ENCODE data around the gene BMP8A.

The BMP8A gene

GRCh38 chr1:39573736-39574624 is 82.5 kb downstream of the BMP8A start:
- H3K9me3 ChIP-seq (ENCODE audit: control insufficient read depth, insufficient read depth, low read length): no peaks in the 10 kb centered on the region
- peaks cover 15% of the 10 kb centered on the region; the same call in 1 of the 2 replicates for H3K4me1 ChIP-seq (ENCODE audit: insufficient read depth, low read length)
- peak overlapping the region; percentile 91; the same call in 1 of the 2 replicates for H3K9ac ChIP-seq (ENCODE audit: low read depth, low read length)
- peaks cover 42% of the 10 kb centered on the region for H3K36me3 ChIP-seq (ENCODE audit: insufficient read depth, low read length)

- no peaks in the 10 kb centered on the region for H3K9me3 ChIP-seq (ENCODE audit: control insufficient read depth, insufficient read depth, low read length)
- H3K4me1 ChIP-seq (ENCODE audit: insufficient read depth, low read length): peaks cover 15% of the 10 kb centered on the region; the same call in 1 of the 2 replicates
- H3K36me3 ChIP-seq (ENCODE audit: insufficient read depth, low read length): peaks cover 35% of the 10 kb centered on the region
- peak overlapping the region; percentile 91; the same call in 1 of the 2 replicates for H3K9ac ChIP-seq (ENCODE audit: low read depth, low read length)
Measured at GRCh38 chr1:39574646-39575045, 83.2 kb downstream of the BMP8A start.

All from ES-I3 (cell line).